Hypothalamus (tissue), 51 donors: ENCODE measurements around the gene SNAP47.
A peak's percentile ranks its signal among the peaks of the same experiment; 100 is the strongest.

Source experiments
- DNase-seq, 51 donors: peaks; one replicate each; lab custom pipeline; 2025; lab: John Stamatoyannopoulos, UW

Gene SNAP47

GRCh38 chr1:227780101-227781044 lies 45.1 kb downstream of the SNAP47 start:
- DNase-seq, result no peak

- no peak for DNase-seq
Observed at GRCh38 chr1:227781314-227781930, 46.2 kb downstream of the SNAP47 start.

GRCh38 chr1:227782226-227782625 lies 47.0 kb downstream of the SNAP47 start:
- DNase-seq, result no peak

GRCh38 chr1:227785094-227785804 lies 50.0 kb downstream of the SNAP47 start:
- DNase-seq, result no peak

- no peak for DNase-seq
Observed at GRCh38 chr1:227785805-227786671, 50.8 kb downstream of the SNAP47 start.

- DNase-seq, result no peak
Observed at GRCh38 chr1:227786673-227787512, 51.7 kb downstream of the SNAP47 start.

GRCh38 chr1:227787513-227788270 lies 52.5 kb downstream of the SNAP47 start:
- peak in 40 of 51 donors; percentile 8 to 82 (median 54) for DNase-seq

GRCh38 chr1:227788271-227789083 lies 53.2 kb downstream of the SNAP47 start:
- DNase-seq, result peak in 5 of 51 donors; percentile 52 to 79 (median 63)

GRCh38 chr1:227789084-227790033 lies 54.1 kb downstream of the SNAP47 start:
- DNase-seq, result peak in 1 of 51 donors; percentile 12

- DNase-seq, result no peak
Observed at GRCh38 chr1:227790034-227790400, 54.8 kb downstream of the SNAP47 start.

- DNase-seq, result no peak
Observed at GRCh38 chr1:227790868-227791267, 55.6 kb downstream of the SNAP47 start.

GRCh38 chr1:227791425-227792143 lies 56.3 kb downstream of the SNAP47 start:
- no peak for DNase-seq

GRCh38 chr1:227792216-227793078 lies 57.2 kb downstream of the SNAP47 start:
- no peak for DNase-seq

- no peak for DNase-seq
Observed at GRCh38 chr1:227793079-227793947, 58.1 kb downstream of the SNAP47 start.
